ENCODE measurements around the gene KCNA2. TPM values are rescaled to one million over a fixed set of nuclear protein-coding genes. Genes with fewer than 3 reads are reported as not detected.

The KCNA2 gene
- total RNA-seq, 4 donors from 2014 or later, result 2.9 to 6.8 (median 3.5) TPM

DNA sequence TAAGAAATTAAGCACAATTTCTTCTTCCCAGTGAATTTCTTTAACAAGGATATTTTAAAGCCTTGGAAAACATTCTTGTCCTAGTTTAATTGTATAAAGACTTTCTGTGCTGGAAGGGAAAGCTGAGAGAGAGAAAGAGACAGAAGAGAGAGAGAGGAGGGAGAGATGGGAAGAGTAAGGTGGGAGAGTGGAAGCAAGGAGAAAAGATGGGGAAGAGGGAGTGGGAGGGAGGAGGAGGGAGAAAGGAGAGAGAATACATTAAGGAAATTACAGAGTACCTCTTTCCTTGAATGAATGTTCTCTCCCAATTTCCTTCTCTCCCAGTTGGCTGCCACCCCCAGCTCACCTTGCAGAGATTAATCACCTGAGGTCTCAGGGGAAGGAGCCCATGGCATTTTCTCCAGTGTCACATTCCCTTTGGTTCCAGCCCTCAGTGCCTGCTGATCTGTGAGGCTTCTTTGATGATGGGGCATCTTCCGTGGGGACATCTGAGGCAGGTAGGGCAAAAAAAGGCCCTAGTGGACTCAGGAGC is 54.8 kb downstream of the KCNA2 start:
- no peak for DNase-seq
- Histone ChIP-seq H3K36me3 (no peaks in the 10 kb centered on the region), H3K4me3 (replicated peaks in 1 of 3) (no peak overlapping the region), H3K4me1 (peaks cover 5 to 8% of the 10 kb centered on the region in 2 donors), H3K27ac (no peak overlapping the region), H3K27me3 (no peaks in the 10 kb centered on the region), H3K9me3 (no peaks in the 10 kb centered on the region)
- TF ChIP-seq, protein P1, sequence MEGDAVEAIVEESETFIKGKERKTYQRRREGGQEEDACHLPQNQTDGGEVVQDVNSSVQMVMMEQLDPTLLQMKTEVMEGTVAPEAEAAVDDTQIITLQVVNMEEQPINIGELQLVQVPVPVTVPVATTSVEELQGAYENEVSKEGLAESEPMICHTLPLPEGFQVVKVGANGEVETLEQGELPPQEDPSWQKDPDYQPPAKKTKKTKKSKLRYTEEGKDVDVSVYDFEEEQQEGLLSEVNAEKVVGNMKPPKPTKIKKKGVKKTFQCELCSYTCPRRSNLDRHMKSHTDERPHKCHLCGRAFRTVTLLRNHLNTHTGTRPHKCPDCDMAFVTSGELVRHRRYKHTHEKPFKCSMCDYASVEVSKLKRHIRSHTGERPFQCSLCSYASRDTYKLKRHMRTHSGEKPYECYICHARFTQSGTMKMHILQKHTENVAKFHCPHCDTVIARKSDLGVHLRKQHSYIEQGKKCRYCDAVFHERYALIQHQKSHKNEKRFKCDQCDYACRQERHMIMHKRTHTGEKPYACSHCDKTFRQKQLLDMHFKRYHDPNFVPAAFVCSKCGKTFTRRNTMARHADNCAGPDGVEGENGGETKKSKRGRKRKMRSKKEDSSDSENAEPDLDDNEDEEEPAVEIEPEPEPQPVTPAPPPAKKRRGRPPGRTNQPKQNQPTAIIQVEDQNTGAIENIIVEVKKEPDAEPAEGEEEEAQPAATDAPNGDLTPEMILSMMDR (IDR thresholded peaks at IDR 0.05), result no peak
- no peak for TF ChIP-seq POLR2A (IDR thresholded peaks at IDR 0.05)
- 82 to 90% methylated on average over 1 of the region's 1 CpG for WGBS, 2 donors
- intact Hi-C loops (cut with DNase I), result no loop called here

DNA sequence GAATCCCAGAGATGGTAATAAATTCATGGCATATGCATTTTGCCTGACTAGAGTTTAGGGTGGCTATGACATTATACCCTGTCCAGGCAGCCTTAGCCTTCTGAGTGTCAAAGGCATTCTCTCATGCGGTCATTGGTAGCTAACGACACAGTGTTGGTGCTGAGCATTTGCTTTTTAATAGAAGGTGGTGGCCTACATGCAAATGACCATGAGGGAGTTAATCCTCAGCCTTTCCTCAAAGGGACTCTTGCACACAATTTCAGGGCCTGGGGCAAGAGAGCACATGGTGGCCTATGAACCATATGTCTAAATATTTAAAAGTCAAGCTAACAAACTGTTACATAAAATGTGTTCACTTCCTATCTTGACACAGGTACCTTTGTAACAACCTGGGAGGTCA is 56.3 kb downstream of the KCNA2 start:
- Histone ChIP-seq H3K9me3 (no peaks in the 10 kb centered on the region), H3K27me3 (no peaks in the 10 kb centered on the region), H3K4me3 (replicated peaks in 1 of 3) (no peak overlapping the region), H3K36me3 (no peaks in the 10 kb centered on the region), H3K27ac (no peak overlapping the region), H3K4me1 (no peaks in the 10 kb centered on the region)
- DNase-seq, result no peak
- WGBS, 2 donors, result 62 to 86% methylated on average over 2 of the region's 2 CpGs
- intact Hi-C loops (cut with DNase I), result no loop called here
- TF ChIP-seq, protein P1 (IDR thresholded peaks at IDR 0.05), result no peak
- no peak for TF ChIP-seq POLR2A (IDR thresholded peaks at IDR 0.05)

DNA sequence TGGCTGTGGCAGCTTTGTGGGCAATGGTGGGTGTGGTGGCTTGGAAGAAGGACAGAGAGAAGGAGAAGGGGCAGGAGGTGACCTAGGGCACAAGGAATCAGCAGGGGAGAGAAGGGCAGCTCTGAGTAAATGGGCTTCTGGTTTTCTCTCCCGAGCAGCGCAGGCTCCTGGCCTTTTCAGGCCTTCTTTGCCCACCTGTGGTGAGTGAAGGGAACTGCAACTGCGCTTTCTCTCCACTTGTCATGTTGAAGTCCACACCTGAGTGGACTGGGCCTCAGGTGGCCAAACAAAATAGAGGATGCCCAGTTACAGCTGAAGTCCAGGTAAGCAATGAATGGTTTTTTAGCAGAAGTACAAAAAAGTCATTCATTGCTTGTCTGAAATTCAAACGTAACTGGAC is 57.8 kb downstream of the KCNA2 start:
- DNase-seq, result peak; percentile 30 to 35
- no peaks in the 10 kb centered on the region for H3K9me3 ChIP-seq
- H3K4me1 ChIP-seq, result no peaks in the 10 kb centered on the region
- WGBS, 2 donors, result 52 to 57% methylated on average over 4 of the region's 4 CpGs
- no peak overlapping the region for H3K4me3 ChIP-seq (replicated peaks in 1 of 3)
- intact Hi-C loops (cut with DNase I), result no loop called here
- TF ChIP-seq, protein P1 (IDR thresholded peaks at IDR 0.05), result peak; percentile 7 to 68 (median 44)
- TF ChIP-seq POLR2A (IDR thresholded peaks at IDR 0.05), result no peak
- H3K36me3 ChIP-seq, result no peaks in the 10 kb centered on the region
- no peak overlapping the region for H3K27ac ChIP-seq
- H3K27me3 ChIP-seq, result no peaks in the 10 kb centered on the region

DNA sequence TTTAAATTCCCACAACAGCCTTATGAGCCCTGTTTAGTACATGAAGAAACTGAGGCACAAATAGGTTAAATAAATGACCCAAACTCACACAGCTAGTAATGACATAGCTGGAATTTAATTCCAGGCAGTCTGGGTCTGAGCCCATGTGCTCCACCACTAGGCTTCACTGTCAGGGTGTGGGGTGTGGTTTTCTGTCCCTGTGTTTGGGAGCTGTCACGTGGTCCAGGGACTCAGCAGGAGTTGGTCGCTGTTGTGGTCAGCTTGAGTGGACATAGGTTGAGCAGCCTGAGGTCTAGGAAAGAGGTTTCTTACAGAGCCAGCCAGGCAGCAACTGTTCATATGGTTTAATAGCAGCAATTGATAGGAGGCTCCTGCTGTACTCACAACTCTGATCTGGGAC is 59.1 kb downstream of the KCNA2 start:
- Histone ChIP-seq H3K9me3 (no peaks in the 10 kb centered on the region), H3K27ac (no peak overlapping the region), H3K4me3 (replicated peaks in 1 of 3) (no peak overlapping the region), H3K4me1 (no peaks in the 10 kb centered on the region), H3K27me3 (no peaks in the 10 kb centered on the region), H3K36me3 (no peaks in the 10 kb centered on the region)
- 53 to 64% methylated on average over 2 of the region's 2 CpGs for WGBS, 2 donors
- no peak for DNase-seq
- TF ChIP-seq, protein P1 (IDR thresholded peaks at IDR 0.05), result no peak
- TF ChIP-seq POLR2A (IDR thresholded peaks at IDR 0.05), result no peak
- intact Hi-C loops (cut with DNase I), result no loop called here

DNA sequence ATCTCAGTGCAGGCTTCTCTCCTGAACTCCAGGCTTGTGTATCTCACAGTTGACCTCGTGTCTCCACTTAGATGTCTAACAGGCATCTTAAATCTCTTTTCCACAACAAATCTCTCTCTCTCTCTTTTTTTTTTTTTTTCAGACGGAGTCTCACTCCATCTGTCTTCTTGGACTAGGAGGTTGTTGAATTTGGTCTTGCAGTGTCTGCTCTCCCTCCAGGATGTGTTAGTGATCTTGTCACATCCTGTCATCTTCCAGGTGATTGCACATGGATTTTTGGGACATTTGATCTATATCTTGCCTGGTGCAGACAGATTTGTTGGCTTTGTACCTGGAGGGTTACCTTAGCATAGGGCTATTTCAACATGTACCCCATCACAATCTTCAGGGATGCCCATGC is 60.7 kb downstream of the KCNA2 start:
- WGBS, 2 donors, result 56 to 62% methylated on average over 2 of the region's 2 CpGs
- TF ChIP-seq, protein P1 (IDR thresholded peaks at IDR 0.05), result no peak
- TF ChIP-seq POLR2A (IDR thresholded peaks at IDR 0.05), result no peak
- no peaks in the 10 kb centered on the region for H3K36me3 ChIP-seq
- no peaks in the 10 kb centered on the region for H3K27me3 ChIP-seq
- no peaks in the 10 kb centered on the region for H3K4me1 ChIP-seq
- no peak overlapping the region for H3K27ac ChIP-seq
- DNase-seq, result no peak
- H3K9me3 ChIP-seq, result no peaks in the 10 kb centered on the region
- H3K4me3 ChIP-seq (replicated peaks in 1 of 3), result no peak overlapping the region
- intact Hi-C loops (cut with DNase I), result no loop called here
